ENCODE data around the gene CTH. TPM values are rescaled to one million over a fixed set of nuclear protein-coding genes. Genes with fewer than 3 reads are reported as not detected.
"Not testable (repeated sequence)": the region's sequence is repeated elsewhere in the genome, so short reads cannot be mapped to it uniquely, and the experiment has no call there.

Gene CTH
- total RNA-seq, 2 experiments from 2014 or later = 30.3 to 36.1 TPM

GRCh38 chr1:70465911-70466310 lies 54.8 kb downstream of the CTH start:
- intact Hi-C loops (cut with micrococcal nuclease) = loop anchor here (2.0 kb wide), 1 partner anchor 71 kb away; no protein-coding TSS in a partner anchor
- H3K4me3 Mint-ChIP-seq = no peak overlapping the region
- H3K9me3 Mint-ChIP-seq = peaks cover 1% of the 10 kb centered on the region
- H3K4me1 Mint-ChIP-seq (ENCODE audit: low read depth) = no peaks in the 10 kb centered on the region
- CTCF ChIA-PET = no interaction called here
- peaks cover 8% of the 10 kb centered on the region for H3K27me3 Mint-ChIP-seq (ENCODE audit: low read depth)
- H3K36me3 Mint-ChIP-seq (ENCODE audit: low read depth) = no peaks in the 10 kb centered on the region
- no peak for DNase-seq
- H3K27ac Mint-ChIP-seq = no peak overlapping the region

GRCh38 chr1:70467531-70467930 lies 56.5 kb downstream of the CTH start:
- CTCF ChIA-PET = no interaction called here
- Mint-ChIP-seq H3K36me3 (ENCODE audit: low read depth) (no peaks in the 10 kb centered on the region), H3K27ac (no peak overlapping the region), H3K27me3 (ENCODE audit: low read depth) (peaks cover 8% of the 10 kb centered on the region), H3K4me1 (ENCODE audit: low read depth) (no peaks in the 10 kb centered on the region), H3K4me3 (no peak overlapping the region), H3K9me3 (peaks cover 1% of the 10 kb centered on the region)
- no peak for DNase-seq
- intact Hi-C loops (cut with micrococcal nuclease) = no loop called here

- no peaks in the 10 kb centered on the region for H3K4me1 Mint-ChIP-seq (ENCODE audit: low read depth)
- CTCF ChIA-PET = no interaction called here
- intact Hi-C loops (cut with micrococcal nuclease) = no loop called here
Measured at GRCh38 chr1:70468180-70468579, 57.1 kb downstream of the CTH start.

GRCh38 chr1:70469184-70469583 lies 58.1 kb downstream of the CTH start:
- H3K27me3 Mint-ChIP-seq (ENCODE audit: low read depth); H3K9me3 Mint-ChIP-seq; H3K36me3 Mint-ChIP-seq (ENCODE audit: low read depth); intact Hi-C loops (cut with micrococcal nuclease); H3K27ac Mint-ChIP-seq; H3K4me3 Mint-ChIP-seq; CTCF ChIA-PET; DNase-seq; H3K4me1 Mint-ChIP-seq (ENCODE audit: low read depth): not testable (repeated sequence)

More at GRCh38 chr1:70468180-70468579, 57.1 kb downstream of the CTH start:
- Mint-ChIP-seq H3K9me3 (peaks cover 1% of the 10 kb centered on the region), H3K27ac (no peak overlapping the region), H3K36me3 (ENCODE audit: low read depth) (no peaks in the 10 kb centered on the region), H3K4me3 (no peak overlapping the region), H3K27me3 (ENCODE audit: low read depth) (peaks cover 8% of the 10 kb centered on the region)
- DNase-seq = no peak

- CTCF ChIA-PET = no interaction called here
- no peak overlapping the region for H3K4me3 Mint-ChIP-seq
- H3K9me3 Mint-ChIP-seq = no peaks in the 10 kb centered on the region
- H3K4me1 Mint-ChIP-seq (ENCODE audit: low read depth) = no peaks in the 10 kb centered on the region
- H3K27me3 Mint-ChIP-seq (ENCODE audit: low read depth) = no peaks in the 10 kb centered on the region
- intact Hi-C loops (cut with micrococcal nuclease) = no loop called here
- no peaks in the 10 kb centered on the region for H3K36me3 Mint-ChIP-seq (ENCODE audit: low read depth)
- DNase-seq = no peak
- no peak overlapping the region for H3K27ac Mint-ChIP-seq
Measured at GRCh38 chr1:70475023-70475422, 64.0 kb downstream of the CTH start.

GRCh38 chr1:70477090-70477489 lies 66.0 kb downstream of the CTH start:
- Mint-ChIP-seq H3K9me3 (no peaks in the 10 kb centered on the region), H3K36me3 (ENCODE audit: low read depth) (no peaks in the 10 kb centered on the region), H3K27me3 (ENCODE audit: low read depth) (no peaks in the 10 kb centered on the region), H3K4me1 (ENCODE audit: low read depth) (no peaks in the 10 kb centered on the region), H3K4me3 (no peak overlapping the region), H3K27ac (no peak overlapping the region)
- DNase-seq = no peak
- CTCF ChIA-PET = no interaction called here
- intact Hi-C loops (cut with micrococcal nuclease) = no loop called here

- intact Hi-C loops (cut with micrococcal nuclease); H3K4me1 Mint-ChIP-seq (ENCODE audit: low read depth); H3K9me3 Mint-ChIP-seq; H3K4me3 Mint-ChIP-seq; H3K27me3 Mint-ChIP-seq (ENCODE audit: low read depth); H3K27ac Mint-ChIP-seq; CTCF ChIA-PET; H3K36me3 Mint-ChIP-seq (ENCODE audit: low read depth); DNase-seq: not testable (repeated sequence)
Measured at GRCh38 chr1:70477905-70478304, 66.8 kb downstream of the CTH start.

GRCh38 chr1:70483342-70483741 lies 72.3 kb downstream of the CTH start:
- peaks cover 2% of the 10 kb centered on the region for H3K27me3 Mint-ChIP-seq (ENCODE audit: low read depth)
- no peak overlapping the region for H3K4me3 Mint-ChIP-seq
- no peaks in the 10 kb centered on the region for H3K4me1 Mint-ChIP-seq (ENCODE audit: low read depth)
- H3K9me3 Mint-ChIP-seq = no peaks in the 10 kb centered on the region
- H3K36me3 Mint-ChIP-seq (ENCODE audit: low read depth) = no peaks in the 10 kb centered on the region
- CTCF ChIA-PET = interaction anchor here (0.6 kb wide), 1 partner anchor 186 kb away, joined by 4 read pairs; no protein-coding TSS in a partner anchor
- intact Hi-C loops (cut with micrococcal nuclease) = no loop called here
- no peak overlapping the region for H3K27ac Mint-ChIP-seq
- DNase-seq = no peak

- Mint-ChIP-seq H3K4me3 (no peak overlapping the region), H3K27ac (no peak overlapping the region), H3K4me1 (ENCODE audit: low read depth) (no peaks in the 10 kb centered on the region), H3K9me3 (no peaks in the 10 kb centered on the region), H3K27me3 (ENCODE audit: low read depth) (peaks cover 3% of the 10 kb centered on the region), H3K36me3 (ENCODE audit: low read depth) (no peaks in the 10 kb centered on the region)
- CTCF ChIA-PET = interaction anchor here (1.3 kb wide), 1 partner anchor 13 kb away, joined by 3 read pairs; no protein-coding TSS in a partner anchor
- intact Hi-C loops (cut with micrococcal nuclease) = no loop called here
- DNase-seq = no peak
Measured at GRCh38 chr1:70485624-70486023, 74.6 kb downstream of the CTH start.

GRCh38 chr1:70486676-70487458 lies 75.8 kb downstream of the CTH start:
- Mint-ChIP-seq H3K27ac (no peak overlapping the region), H3K4me1 (ENCODE audit: low read depth) (no peaks in the 10 kb centered on the region), H3K4me3 (no peak overlapping the region), H3K36me3 (ENCODE audit: low read depth) (no peaks in the 10 kb centered on the region), H3K9me3 (no peaks in the 10 kb centered on the region), H3K27me3 (ENCODE audit: low read depth) (peaks cover 3% of the 10 kb centered on the region)
- intact Hi-C loops (cut with micrococcal nuclease) = no loop called here
- DNase-seq = no peak
- CTCF ChIA-PET = interaction anchor here (0.5 to 1.3 kb wide), 2 partner anchors 12 to 71 kb away, joined by 3 to 4 read pairs; no protein-coding TSS in a partner anchor

GRCh38 chr1:70487459-70487815 lies 76.4 kb downstream of the CTH start:
- no peak overlapping the region for H3K27ac Mint-ChIP-seq
- no peak overlapping the region for H3K4me3 Mint-ChIP-seq
- no peaks in the 10 kb centered on the region for H3K4me1 Mint-ChIP-seq (ENCODE audit: low read depth)
- intact Hi-C loops (cut with micrococcal nuclease) = no loop called here
- no peaks in the 10 kb centered on the region for H3K36me3 Mint-ChIP-seq (ENCODE audit: low read depth)
- no peaks in the 10 kb centered on the region for H3K9me3 Mint-ChIP-seq
- CTCF ChIA-PET = interaction anchor here (0.5 kb wide), 1 partner anchor 72 kb away, joined by 4 read pairs; no protein-coding TSS in a partner anchor
- peaks cover 3% of the 10 kb centered on the region for H3K27me3 Mint-ChIP-seq (ENCODE audit: low read depth)
- DNase-seq = no peak

- CTCF ChIA-PET = no interaction called here
- H3K36me3 Mint-ChIP-seq (ENCODE audit: low read depth) = no peaks in the 10 kb centered on the region
- H3K27ac Mint-ChIP-seq = no peak overlapping the region
- no peaks in the 10 kb centered on the region for H3K9me3 Mint-ChIP-seq
- H3K4me1 Mint-ChIP-seq (ENCODE audit: low read depth) = no peaks in the 10 kb centered on the region
- no peak overlapping the region for H3K4me3 Mint-ChIP-seq
- intact Hi-C loops (cut with micrococcal nuclease) = loop anchor here (1.0 kb wide), 1 partner anchor 355 kb away; no protein-coding TSS in a partner anchor
- DNase-seq = peak; percentile 21
- peaks cover 3% of the 10 kb centered on the region for H3K27me3 Mint-ChIP-seq (ENCODE audit: low read depth)
Measured at GRCh38 chr1:70487910-70488665, 77.0 kb downstream of the CTH start.
